ENCODE results near the gene DTNB.
"Not testable (repeated sequence)": the region's sequence is repeated elsewhere in the genome, so short reads cannot be mapped to it uniquely, and the experiment has no call there.

Gene DTNB

DNA sequence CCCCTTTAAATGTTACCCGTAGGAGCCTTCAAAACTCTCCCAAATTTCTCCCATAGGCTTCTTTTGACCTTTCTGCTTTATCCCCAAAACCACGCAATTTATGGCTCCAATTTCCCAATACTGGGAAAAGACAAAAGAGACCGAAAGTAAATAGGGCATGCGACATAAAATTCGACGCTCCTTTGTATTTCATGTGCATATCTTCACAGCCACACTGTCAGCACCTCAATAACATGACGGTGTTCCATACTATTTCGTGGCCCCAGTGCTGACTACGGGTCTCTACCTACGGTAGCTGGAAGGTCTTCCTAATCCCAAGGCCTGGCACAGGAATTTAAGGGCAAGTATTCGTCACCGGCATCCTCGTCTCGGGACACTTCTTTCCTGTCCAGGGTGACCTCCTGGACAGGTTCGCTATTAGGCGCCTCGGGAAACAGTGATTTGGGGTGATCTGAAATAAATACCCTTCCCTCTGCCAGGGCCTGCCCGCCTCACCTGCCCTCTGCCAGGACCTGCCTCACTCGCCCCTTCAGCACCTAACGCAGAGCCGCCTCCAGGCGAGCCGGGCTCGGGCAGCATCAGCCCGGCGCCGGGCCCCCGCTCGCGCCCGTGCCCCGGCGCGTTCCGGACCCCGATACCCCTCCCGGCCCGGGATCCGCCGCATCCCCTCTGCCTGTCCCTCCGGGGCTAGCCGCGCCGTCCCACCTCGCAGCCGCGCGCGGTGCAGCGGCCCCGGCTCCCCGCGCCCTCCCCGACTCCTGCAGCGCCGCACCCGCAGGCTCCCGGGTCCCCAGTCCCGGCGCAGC is 680 bp downstream of the DTNB start:
- Mint-ChIP-seq H3K4me3 (peak overlapping the region; percentile 81), H3K36me3 (ENCODE audit: insufficient read depth) (peaks cover 4% of the 10 kb centered on the region), H3K27me3 (no peaks in the 10 kb centered on the region), H3K9me3 (no peaks in the 10 kb centered on the region), H3K27ac (ENCODE audit: low read depth) (peak overlapping the region; percentile 66), H3K4me1 (peaks cover 17% of the 10 kb centered on the region)
- ATAC-seq (replicated peaks; ENCODE audit: extremely low read depth, poor library complexity, severe bottlenecking) = peak; percentile 85
- DNase-seq (ENCODE audit: low spot score in 2 of 2) = peak; percentile 48 to 49

DNA sequence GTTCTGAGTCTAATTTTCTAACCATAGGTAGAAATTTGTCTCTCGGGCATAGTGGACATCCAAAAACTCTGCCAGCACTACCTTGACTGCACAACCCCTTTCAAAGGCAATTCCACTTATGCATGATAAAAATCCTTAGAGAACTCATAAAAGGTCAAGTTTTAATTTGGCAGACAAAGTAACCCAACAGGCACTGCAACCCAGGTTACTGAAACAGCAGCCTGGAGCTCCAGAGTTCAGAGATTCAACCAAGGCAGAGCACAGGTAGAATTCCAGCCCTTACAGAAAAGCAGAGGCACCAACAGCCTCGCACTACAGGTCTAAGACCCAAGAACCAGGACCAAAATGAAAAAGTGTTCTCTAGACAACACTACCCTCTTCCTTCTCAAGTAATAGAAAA is 1.8 kb downstream of the DTNB start:
- peaks cover 17% of the 10 kb centered on the region for H3K4me1 Mint-ChIP-seq
- no peak overlapping the region for H3K27ac Mint-ChIP-seq (ENCODE audit: low read depth)
- H3K27me3 Mint-ChIP-seq = no peaks in the 10 kb centered on the region
- ATAC-seq (replicated peaks; ENCODE audit: extremely low read depth, poor library complexity, severe bottlenecking) = no peak
- DNase-seq (ENCODE audit: low spot score in 2 of 2) = no peak
- peak overlapping the region; percentile 81 for H3K4me3 Mint-ChIP-seq
- H3K36me3 Mint-ChIP-seq (ENCODE audit: insufficient read depth) = peaks cover 4% of the 10 kb centered on the region
- no peaks in the 10 kb centered on the region for H3K9me3 Mint-ChIP-seq

DNA sequence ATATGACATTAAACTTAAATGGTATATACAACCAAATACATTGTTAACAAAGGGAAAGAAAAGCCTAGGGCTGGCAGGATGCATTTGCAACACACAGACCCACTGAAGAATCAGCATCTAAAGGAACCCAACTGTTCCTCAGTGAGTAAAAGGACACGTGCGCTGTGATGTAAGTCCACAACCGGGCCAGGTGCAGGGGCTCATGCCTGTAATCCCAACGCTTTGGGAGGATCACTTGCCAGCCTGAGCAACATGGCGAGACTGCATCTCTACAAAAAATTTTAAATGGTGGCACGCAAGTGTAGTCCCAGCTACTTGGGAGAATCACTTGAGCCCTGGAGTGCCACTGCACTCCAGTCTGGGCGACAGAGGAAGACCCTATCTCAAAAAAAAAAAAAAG is 3.9 kb downstream of the DTNB start:
- Mint-ChIP-seq H3K27ac (ENCODE audit: low read depth) (no peak overlapping the region), H3K9me3 (no peaks in the 10 kb centered on the region), H3K36me3 (ENCODE audit: insufficient read depth) (peaks cover 2% of the 10 kb centered on the region), H3K4me3 (no peak overlapping the region), H3K27me3 (no peaks in the 10 kb centered on the region), H3K4me1 (peaks cover 22% of the 10 kb centered on the region)
- DNase-seq (ENCODE audit: low spot score in 2 of 2) (no peak), ATAC-seq (replicated peaks; ENCODE audit: extremely low read depth, poor library complexity, severe bottlenecking) (no peak)

DNA sequence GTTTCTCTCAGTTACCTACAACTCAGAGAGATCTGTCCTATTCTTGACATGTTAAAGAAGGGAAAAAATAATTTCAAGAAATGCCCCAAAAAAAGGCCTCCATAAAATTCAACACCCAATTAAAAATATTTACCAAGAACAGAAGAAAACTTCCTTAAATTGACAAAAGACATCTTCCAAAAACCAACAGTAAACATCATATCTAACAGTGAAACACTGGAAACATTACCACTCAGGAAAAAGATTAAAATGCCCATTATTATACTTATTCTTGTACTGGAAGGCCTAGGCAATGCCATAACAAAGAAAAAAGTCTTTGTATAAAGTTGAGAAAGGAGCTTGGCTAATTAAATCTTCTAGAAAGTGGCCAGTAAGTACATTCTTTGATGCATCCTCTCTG is 7.2 kb downstream of the DTNB start:
- no peaks in the 10 kb centered on the region for H3K36me3 Mint-ChIP-seq (ENCODE audit: insufficient read depth)
- no peak overlapping the region for H3K27ac Mint-ChIP-seq (ENCODE audit: low read depth)
- H3K4me1 Mint-ChIP-seq = peaks cover 24% of the 10 kb centered on the region
- no peaks in the 10 kb centered on the region for H3K27me3 Mint-ChIP-seq
- ATAC-seq (replicated peaks; ENCODE audit: extremely low read depth, poor library complexity, severe bottlenecking) = no peak
- H3K4me3 Mint-ChIP-seq = no peak overlapping the region
- no peak for DNase-seq (ENCODE audit: low spot score in 2 of 2)
- no peaks in the 10 kb centered on the region for H3K9me3 Mint-ChIP-seq

DNA sequence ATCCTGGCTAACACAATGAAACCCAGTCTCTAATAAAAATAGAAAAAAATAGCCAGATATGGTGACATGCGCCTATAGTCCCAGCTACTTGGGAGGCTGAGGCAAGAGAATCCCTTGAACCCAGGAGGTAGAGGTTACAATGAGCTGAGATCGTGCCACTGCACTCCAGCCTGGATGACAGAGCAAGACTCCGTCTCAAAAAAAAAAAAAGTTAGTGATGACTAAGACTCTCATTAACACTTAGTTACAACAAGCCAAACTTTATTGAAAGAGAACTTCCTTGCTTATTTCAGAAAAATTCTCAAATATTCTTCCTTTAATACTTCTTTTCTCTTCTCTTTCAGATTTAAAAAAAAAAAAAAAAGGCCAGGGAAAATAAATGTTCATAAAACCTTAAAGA is 7.9 kb downstream of the DTNB start:
- H3K27me3 Mint-ChIP-seq = not testable (repeated sequence)

DNA sequence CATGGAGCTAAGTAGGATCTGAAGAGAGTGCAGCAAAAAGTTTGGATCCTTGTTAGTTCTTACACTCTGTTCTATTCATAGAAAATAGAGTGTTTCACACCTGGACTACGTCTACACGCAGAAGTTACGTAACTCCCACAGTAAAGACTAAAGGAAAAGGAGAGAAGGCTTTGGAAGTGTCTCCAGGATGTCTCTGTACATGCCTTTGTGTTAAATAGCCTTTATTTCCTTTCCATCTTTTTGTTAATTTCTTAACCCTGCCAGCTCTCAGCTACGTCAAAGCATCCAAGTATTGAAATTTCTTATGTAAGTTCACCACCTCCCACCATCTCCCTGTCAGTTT is 8.4 kb downstream of the DTNB start:
- no peaks in the 10 kb centered on the region for H3K9me3 Mint-ChIP-seq
- peaks cover 26% of the 10 kb centered on the region for H3K4me1 Mint-ChIP-seq
- ATAC-seq (replicated peaks; ENCODE audit: extremely low read depth, poor library complexity, severe bottlenecking) = no peak
- H3K4me3 Mint-ChIP-seq = no peak overlapping the region
- DNase-seq (ENCODE audit: low spot score in 2 of 2) = no peak
- H3K36me3 Mint-ChIP-seq (ENCODE audit: insufficient read depth) = no peaks in the 10 kb centered on the region
- H3K27ac Mint-ChIP-seq (ENCODE audit: low read depth) = no peak overlapping the region
- H3K27me3 Mint-ChIP-seq = no peaks in the 10 kb centered on the region

More for the DNA sequence above, 7.9 kb downstream of the DTNB start:
- H3K4me1 Mint-ChIP-seq = peaks cover 24% of the 10 kb centered on the region
- ATAC-seq (replicated peaks; ENCODE audit: extremely low read depth, poor library complexity, severe bottlenecking); H3K27ac Mint-ChIP-seq (ENCODE audit: low read depth); H3K36me3 Mint-ChIP-seq (ENCODE audit: insufficient read depth); DNase-seq (ENCODE audit: low spot score in 2 of 2); H3K9me3 Mint-ChIP-seq; H3K4me3 Mint-ChIP-seq: not testable (repeated sequence)

DNA sequence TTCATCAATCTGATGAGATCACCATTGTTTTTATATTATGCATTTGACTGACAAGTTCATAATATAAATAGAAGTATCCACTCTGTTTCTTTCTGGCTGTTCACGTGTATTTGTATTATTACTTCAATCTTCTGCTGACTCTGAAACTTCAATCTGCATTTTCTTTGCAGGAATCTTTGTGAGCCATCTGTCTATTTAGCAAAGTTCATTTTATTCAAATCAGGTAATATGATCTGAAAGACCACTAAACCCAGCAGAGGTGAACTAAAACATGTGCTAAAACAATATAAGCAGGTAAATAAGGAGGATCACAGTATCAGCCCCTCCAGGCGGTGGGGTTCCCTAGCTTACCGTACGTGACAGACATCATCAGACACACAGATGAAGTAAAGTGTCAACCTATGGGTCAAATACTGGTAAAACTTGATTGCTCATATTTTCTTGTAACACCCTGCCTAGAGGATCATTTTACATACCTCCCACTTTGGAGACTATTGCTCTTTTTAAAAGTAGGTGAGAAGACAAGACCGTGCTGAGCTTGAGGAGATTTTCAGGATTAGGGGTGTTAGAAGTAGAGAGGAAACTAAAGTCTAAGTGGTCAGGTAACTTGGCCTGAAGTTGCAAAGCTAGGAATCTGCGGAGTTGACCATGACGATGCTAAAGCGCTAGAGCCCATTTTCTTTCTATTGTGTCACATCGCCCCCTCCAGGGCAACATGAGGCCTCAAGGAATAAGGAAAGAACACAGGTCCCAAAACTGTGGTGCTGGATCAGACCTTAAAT is 9.0 kb downstream of the DTNB start:
- H3K9me3 Mint-ChIP-seq = no peaks in the 10 kb centered on the region
- DNase-seq (ENCODE audit: low spot score in 2 of 2) (no peak), ATAC-seq (replicated peaks; ENCODE audit: extremely low read depth, poor library complexity, severe bottlenecking) (no peak)
- H3K36me3 Mint-ChIP-seq (ENCODE audit: insufficient read depth) = no peaks in the 10 kb centered on the region
- H3K4me1 Mint-ChIP-seq = peaks cover 29% of the 10 kb centered on the region
- no peaks in the 10 kb centered on the region for H3K27me3 Mint-ChIP-seq
- no peak overlapping the region for H3K4me3 Mint-ChIP-seq
- H3K27ac Mint-ChIP-seq (ENCODE audit: low read depth) = no peak overlapping the region

DNA sequence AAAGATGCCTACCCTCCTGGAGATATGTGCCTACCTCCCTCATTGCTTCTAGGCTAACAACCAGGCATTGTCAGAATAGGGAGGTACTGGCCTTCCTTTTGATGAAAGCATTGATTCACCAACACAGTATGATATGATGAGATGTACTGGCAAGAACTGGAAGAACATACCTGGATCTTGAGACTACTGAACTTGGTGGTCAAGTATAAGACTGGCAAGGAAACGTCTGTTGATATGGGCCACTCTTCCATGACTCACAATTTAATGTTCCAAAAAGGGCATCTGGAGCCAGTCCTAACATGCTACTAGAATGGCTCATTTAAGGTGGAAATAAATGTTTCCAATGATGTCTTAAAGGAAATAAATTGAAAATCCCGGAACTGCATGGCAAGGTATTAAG is 18.1 kb downstream of the DTNB start:
- no peaks in the 10 kb centered on the region for H3K27me3 Mint-ChIP-seq
- no peak overlapping the region for H3K27ac Mint-ChIP-seq (ENCODE audit: low read depth)
- H3K9me3 Mint-ChIP-seq = no peaks in the 10 kb centered on the region
- no peak for DNase-seq (ENCODE audit: low spot score in 2 of 2)
- H3K4me3 Mint-ChIP-seq = no peak overlapping the region
- no peak for ATAC-seq (replicated peaks; ENCODE audit: extremely low read depth, poor library complexity, severe bottlenecking)
- H3K36me3 Mint-ChIP-seq (ENCODE audit: insufficient read depth) = no peaks in the 10 kb centered on the region
- peaks cover 20% of the 10 kb centered on the region for H3K4me1 Mint-ChIP-seq

DNA sequence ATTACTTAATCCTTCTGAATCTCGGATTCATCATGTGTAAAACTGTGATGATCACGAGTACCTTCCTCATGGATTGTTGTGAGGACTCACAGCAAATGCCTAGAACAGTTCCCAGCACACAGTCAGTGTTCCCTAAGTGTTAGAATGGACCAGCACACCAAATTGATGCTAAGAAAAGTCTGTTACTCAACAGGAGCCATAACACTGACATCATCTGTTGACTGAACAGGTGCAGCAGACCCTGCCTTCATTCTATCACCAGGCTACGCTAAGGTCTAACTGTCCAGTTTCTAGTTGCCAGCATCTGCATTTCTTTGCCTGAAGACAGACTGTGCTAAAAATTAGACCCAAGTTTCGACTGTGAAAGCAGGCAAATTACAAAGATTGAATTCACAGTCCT is 18.6 kb downstream of the DTNB start:
- ATAC-seq (replicated peaks; ENCODE audit: extremely low read depth, poor library complexity, severe bottlenecking) = no peak
- no peak overlapping the region for H3K4me3 Mint-ChIP-seq
- DNase-seq (ENCODE audit: low spot score in 2 of 2) = no peak
- no peaks in the 10 kb centered on the region for H3K27me3 Mint-ChIP-seq
- peaks cover 2% of the 10 kb centered on the region for H3K36me3 Mint-ChIP-seq (ENCODE audit: insufficient read depth)
- no peaks in the 10 kb centered on the region for H3K9me3 Mint-ChIP-seq
- H3K27ac Mint-ChIP-seq (ENCODE audit: low read depth) = no peak overlapping the region
- peaks cover 15% of the 10 kb centered on the region for H3K4me1 Mint-ChIP-seq

DNA sequence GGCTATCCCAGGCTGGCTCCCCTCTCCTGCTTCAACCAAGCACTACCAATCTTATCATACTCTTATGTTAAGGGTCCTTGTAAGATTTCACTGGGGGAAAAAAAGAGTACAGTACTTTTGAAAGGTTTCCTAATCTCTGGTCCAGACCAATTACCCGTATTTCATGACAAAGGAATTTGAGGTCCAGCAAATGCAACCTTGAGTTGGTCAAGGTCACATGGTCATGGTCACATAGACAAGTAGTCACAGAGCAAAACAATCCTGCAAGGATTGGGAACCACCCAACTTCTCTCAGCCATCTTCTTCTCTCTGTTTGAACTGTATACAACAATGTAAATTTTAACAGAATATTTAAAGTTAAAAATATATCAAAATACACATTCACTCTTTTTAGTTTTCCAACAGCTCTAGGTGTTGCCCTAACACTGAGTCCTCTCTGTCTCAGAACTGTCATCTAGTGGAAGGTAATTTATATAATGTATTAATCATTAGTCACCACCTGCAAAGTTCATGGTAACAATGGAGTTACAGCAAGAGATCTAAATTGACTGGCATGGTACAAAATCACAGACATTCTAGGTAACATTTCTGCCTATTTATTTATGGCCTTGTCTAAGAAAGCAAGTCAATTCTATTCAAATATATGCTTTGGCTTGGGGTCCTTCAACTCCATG is 21.5 kb downstream of the DTNB start:
- H3K27me3 Mint-ChIP-seq = no peaks in the 10 kb centered on the region
- no peaks in the 10 kb centered on the region for H3K9me3 Mint-ChIP-seq
- peaks cover 3% of the 10 kb centered on the region for H3K36me3 Mint-ChIP-seq (ENCODE audit: insufficient read depth)
- H3K27ac Mint-ChIP-seq (ENCODE audit: low read depth) = no peak overlapping the region
- ATAC-seq (replicated peaks; ENCODE audit: extremely low read depth, poor library complexity, severe bottlenecking) = no peak
- peaks cover 12% of the 10 kb centered on the region for H3K4me1 Mint-ChIP-seq
- no peak overlapping the region for H3K4me3 Mint-ChIP-seq
- no peak for DNase-seq (ENCODE audit: low spot score in 2 of 2)

DNA sequence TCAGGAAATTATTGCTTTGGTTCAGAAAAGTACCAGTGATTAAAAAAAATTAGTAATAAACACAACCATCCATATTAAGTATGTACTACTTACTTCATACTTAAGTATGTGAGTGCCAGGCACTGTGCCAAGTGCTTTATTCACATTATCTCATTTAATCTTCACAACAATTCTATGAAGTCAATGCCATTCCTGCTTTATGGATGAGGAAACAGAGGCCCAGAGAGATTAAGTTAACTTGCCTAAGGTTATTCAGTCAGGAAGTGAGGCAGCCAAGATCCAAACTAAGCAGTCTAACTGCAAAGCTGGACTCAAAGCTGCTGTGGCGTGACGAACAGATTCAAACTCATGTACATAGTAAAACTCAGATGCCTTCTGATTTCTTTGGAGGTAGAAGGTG is 22.3 kb downstream of the DTNB start:
- Mint-ChIP-seq H3K9me3 (no peaks in the 10 kb centered on the region), H3K4me3 (no peak overlapping the region), H3K27ac (ENCODE audit: low read depth) (no peak overlapping the region), H3K27me3 (no peaks in the 10 kb centered on the region), H3K4me1 (peaks cover 6% of the 10 kb centered on the region), H3K36me3 (ENCODE audit: insufficient read depth) (peaks cover 3% of the 10 kb centered on the region)
- DNase-seq (ENCODE audit: low spot score in 2 of 2) (no peak), ATAC-seq (replicated peaks; ENCODE audit: extremely low read depth, poor library complexity, severe bottlenecking) (no peak)

DNA sequence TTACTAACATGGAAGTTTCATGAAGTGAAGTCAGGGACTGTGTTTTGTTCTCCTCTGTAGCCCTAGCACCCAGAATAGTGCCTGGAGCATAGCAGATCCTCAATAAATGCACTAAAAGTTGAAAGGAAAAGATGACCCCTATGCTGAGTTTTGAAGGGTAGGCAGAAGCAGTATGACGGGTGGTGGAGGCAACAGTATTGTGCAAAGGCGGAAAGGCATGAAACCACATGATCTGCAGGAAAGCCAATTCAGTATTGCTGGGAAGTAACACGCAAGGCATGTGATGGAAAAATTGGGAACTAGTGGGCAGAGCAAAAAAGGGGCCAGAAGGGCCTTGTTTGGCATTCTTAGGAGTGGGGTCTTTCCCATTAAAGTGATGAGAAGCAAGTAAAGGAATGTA is 23.1 kb downstream of the DTNB start:
- Mint-ChIP-seq H3K27ac (ENCODE audit: low read depth) (no peak overlapping the region), H3K36me3 (ENCODE audit: insufficient read depth) (peaks cover 3% of the 10 kb centered on the region), H3K4me1 (peaks cover 6% of the 10 kb centered on the region), H3K27me3 (no peaks in the 10 kb centered on the region), H3K9me3 (no peaks in the 10 kb centered on the region), H3K4me3 (no peak overlapping the region)
- no peak for ATAC-seq (replicated peaks; ENCODE audit: extremely low read depth, poor library complexity, severe bottlenecking)
- DNase-seq (ENCODE audit: low spot score in 2 of 2) = no peak

DNA sequence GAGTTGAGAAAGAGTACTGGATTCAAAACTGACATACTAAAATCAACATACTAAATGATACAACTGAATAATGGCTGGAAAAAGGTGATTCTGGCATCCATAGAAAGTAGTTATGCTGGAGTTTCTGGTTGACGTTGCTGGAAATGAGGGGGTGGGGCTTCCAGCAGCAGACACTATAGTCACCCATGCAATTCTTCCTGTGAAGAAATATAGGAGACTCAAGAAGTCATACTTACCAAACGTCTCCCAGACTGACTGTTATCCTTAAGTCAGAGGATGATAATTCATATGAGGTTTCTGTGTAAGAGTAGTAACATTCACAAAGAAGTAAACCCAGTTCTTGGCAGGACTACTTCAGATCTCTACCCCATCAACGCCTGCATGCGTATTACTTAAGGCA is 23.6 kb downstream of the DTNB start:
- Mint-ChIP-seq H3K27ac (ENCODE audit: low read depth) (no peak overlapping the region), H3K4me1 (peaks cover 6% of the 10 kb centered on the region), H3K4me3 (no peak overlapping the region)

More for the DNA sequence above, 23.6 kb downstream of the DTNB start:
- DNase-seq (ENCODE audit: low spot score in 2 of 2) (no peak), ATAC-seq (replicated peaks; ENCODE audit: extremely low read depth, poor library complexity, severe bottlenecking) (no peak)
- Mint-ChIP-seq H3K36me3 (ENCODE audit: insufficient read depth) (peaks cover 3% of the 10 kb centered on the region), H3K9me3 (no peaks in the 10 kb centered on the region), H3K27me3 (no peaks in the 10 kb centered on the region)

Data from central memory CD8-positive, alpha-beta T cell (primary cell).